PC-9 (cell line): ENCODE results near the gene ERBB3. TPM values are rescaled to one million over a fixed set of nuclear protein-coding genes. Genes with fewer than 3 reads are reported as not detected.
"Not testable (repeated sequence)": the region's sequence is repeated elsewhere in the genome, so short reads cannot be mapped to it uniquely, and the experiment has no call there.

Experiments
- BruUV-seq: library from RNA; stranded (reverse); fragments of 400-500 nt; replicated peaks from 2 replicates; lab custom pipeline; 2021; lab: Mats Ljungman, UMichigan
- CTCF ChIA-PET: fragments of 300-600 bp; sonication (Branson Sonifier 250); formaldehyde crosslinking; loops from one replicate; lab custom pipeline; 2022; ENCODE audit warnings: antibody characterized with exemption; lab: Charles Lee
- POLR2A ChIA-PET: fragments of 300-600 bp; sonication (Branson Sonifier 250); formaldehyde crosslinking; loops from one replicate; lab custom pipeline; 2022; ENCODE audit warnings: antibody characterized with exemption; ENCODE audit not compliant: unreplicated experiment; lab: Charles Lee
- DNase-seq, 2 experiments: peaks; one replicate each; pipeline versions ENCODE4 v3.0.0 to v3.0.0-alpha.2; 2015 to 2022; ENCODE audit warnings: mixed read lengths in 1 of 2
- H2AFZ ChIP-seq: fragments of 200-600 bp; sonication (generic); 2 replicates; pipeline ENCODE4 v1.8.1; 2017; ENCODE audit warnings: antibody characterized with exemption
- H3F3A ChIP-seq: fragments of 200-600 bp; sonication (generic); 2 replicates; pipeline ENCODE4 v1.8.1; 2017; ENCODE audit warnings: antibody characterized with exemption, mild to moderate bottlenecking, low read depth; ENCODE audit not compliant: insufficient read depth
- H3K27ac ChIP-seq: fragments of 200-600 bp; sonication (generic); 2 replicates; pipeline ENCODE4 v1.6.1; 2016; ENCODE audit warnings: mixed run types
- H3K27me3 ChIP-seq: fragments of 200-600 bp; sonication (generic); 2 replicates; pipeline ENCODE4 v1.6.1; 2016; ENCODE audit warnings: low read depth, mixed run types; ENCODE audit not compliant: insufficient read depth
- H3K36me3 ChIP-seq: fragments of 200-600 bp; sonication (generic); 2 replicates; pipeline ENCODE4 v1.6.1; 2016; ENCODE audit warnings: low read depth, mixed run types
- H3K4me1 ChIP-seq: fragments of 200-600 bp; sonication (generic); replicated peaks from 2 replicates; pipeline ENCODE4 v1.6.1; 2016; ENCODE audit warnings: mixed run types; ENCODE audit not compliant: insufficient read depth
- H3K4me2 ChIP-seq: fragments of 200-600 bp; sonication (generic); 2 replicates; pipeline ENCODE4 v1.6.1; 2017; ENCODE audit warnings: mixed run types
- H3K4me3 ChIP-seq: fragments of 200-600 bp; sonication (generic); 2 replicates; pipeline ENCODE4 v1.6.1; 2016; ENCODE audit warnings: mixed run types
- H3K79me2 ChIP-seq: fragments of 200-600 bp; sonication (generic); 2 replicates; pipeline ENCODE4 v1.6.1; 2017; ENCODE audit warnings: low read depth, mixed run types
- H3K9me2 ChIP-seq: fragments of 200-600 bp; sonication (generic); 2 replicates; pipeline ENCODE4 v1.8.1; 2017; ENCODE audit warnings: mild to moderate bottlenecking; ENCODE audit not compliant: insufficient read depth
- H3K9me3 ChIP-seq: fragments of 200-600 bp; sonication (generic); 2 replicates; pipeline ENCODE4 v1.8.1; 2016; ENCODE audit warnings: low read depth; ENCODE audit not compliant: insufficient read depth
- H4K20me1 ChIP-seq: fragments of 200-600 bp; sonication (generic); 2 replicates; pipeline ENCODE4 v1.8.1; 2017; ENCODE audit not compliant: insufficient read depth
- EZH2 ChIP-seq: fragments of 200-600 bp; sonication (generic); IDR thresholded peaks from 2 replicates; pipeline ENCODE4 v1.8.0; 2017; ENCODE audit warnings: antibody characterized with exemption, low read depth
- intact Hi-C: fragments of 100-400 bp; cut with micrococcal nuclease; formaldehyde crosslinking; loops from one replicate; pipeline ENCODE4 v1.10.0; 2022; ENCODE audit not compliant: unreplicated experiment
- total RNA-seq: library from RNA; stranded (reverse); gene quantifications from 2 replicates; pipeline ENCODE4 v1.2.3, GENCODE V29; 2021
- TF ChIP-seq, protein P1 (sequence below): fragments of 200-600 bp; sonication (generic); conservative IDR thresholded peaks from 2 replicates; pipeline ENCODE4 v1.6.1; 2017; ENCODE audit warnings: mixed run types, antibody characterized with exemption, mild to moderate bottlenecking, moderate library complexity

The ERBB3 gene
- total RNA-seq, 1 experiment from 2014 or later, result 127 TPM

DNA sequence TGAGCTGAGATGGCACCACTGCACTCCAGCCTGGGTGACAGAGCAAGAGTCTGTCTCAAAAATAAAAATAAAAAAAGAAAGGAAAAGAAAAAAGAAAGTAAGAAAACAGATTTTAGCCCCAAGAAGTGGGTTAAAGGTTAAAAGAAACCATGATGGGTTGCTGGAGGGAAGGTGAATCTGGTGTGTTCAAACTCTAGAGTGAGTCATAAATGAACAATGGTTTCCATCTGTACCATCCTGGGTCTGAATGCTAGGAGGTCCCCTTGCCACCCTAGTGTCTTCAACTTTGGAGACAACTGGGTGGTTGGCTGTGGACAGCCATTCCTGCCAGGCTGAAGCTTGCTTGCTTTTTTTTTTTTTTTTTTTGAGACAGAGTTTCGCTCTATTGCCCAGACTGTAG, 39.8 kb upstream of the ERBB3 start:
- ChIA-PET CTCF (interaction anchor here (0.6 to 1.3 kb wide), 5 partner anchors 11 to 371 kb away, joined by 3 to 20 read pairs (median 4); partner anchors contain the start of genes ORMDL2 and SARNP), POLR2A (no interaction called here)
- H3K36me3 ChIP-seq, result peaks cover 25% of the 10 kb centered on the region

GRCh38 chr12:56040963-56041551, 38.9 kb upstream of the ERBB3 start:
- Histone ChIP-seq H3F3A (peaks cover 46% of the 10 kb centered on the region), H3K9me2 (no peaks in the 10 kb centered on the region), H4K20me1 (peaks cover 13% of the 10 kb centered on the region; the same call in 1 of the 2 replicates), H3K79me2 (peaks cover 26% of the 10 kb centered on the region), H3K27ac (peak overlapping the region; percentile 67), H3K9me3 (no peaks in the 10 kb centered on the region), H3K4me2 (peak overlapping the region; percentile 87), H3K27me3 (no peaks in the 10 kb centered on the region), H3K36me3 (peaks cover 25% of the 10 kb centered on the region), H3K4me1 (peaks cover 24% of the 10 kb centered on the region), H2AFZ (peak overlapping the region; percentile 86), H3K4me3 (peak overlapping the region; percentile 55)
- DNase-seq, result no peak
- ChIA-PET POLR2A (interaction anchor here (0.7 kb wide), 2 partner anchors 67 to 118 kb away, joined by 4 read pairs; partner anchors contain the start of gene RAB5B), CTCF (interaction anchor here (0.6 to 1.3 kb wide), 4 partner anchors 12 to 370 kb away, joined by 3 to 20 read pairs (median 5); partner anchors contain the start of genes ORMDL2, RAB5B and SARNP)
- no peak for TF ChIP-seq EZH2
- TF ChIP-seq, protein P1, sequence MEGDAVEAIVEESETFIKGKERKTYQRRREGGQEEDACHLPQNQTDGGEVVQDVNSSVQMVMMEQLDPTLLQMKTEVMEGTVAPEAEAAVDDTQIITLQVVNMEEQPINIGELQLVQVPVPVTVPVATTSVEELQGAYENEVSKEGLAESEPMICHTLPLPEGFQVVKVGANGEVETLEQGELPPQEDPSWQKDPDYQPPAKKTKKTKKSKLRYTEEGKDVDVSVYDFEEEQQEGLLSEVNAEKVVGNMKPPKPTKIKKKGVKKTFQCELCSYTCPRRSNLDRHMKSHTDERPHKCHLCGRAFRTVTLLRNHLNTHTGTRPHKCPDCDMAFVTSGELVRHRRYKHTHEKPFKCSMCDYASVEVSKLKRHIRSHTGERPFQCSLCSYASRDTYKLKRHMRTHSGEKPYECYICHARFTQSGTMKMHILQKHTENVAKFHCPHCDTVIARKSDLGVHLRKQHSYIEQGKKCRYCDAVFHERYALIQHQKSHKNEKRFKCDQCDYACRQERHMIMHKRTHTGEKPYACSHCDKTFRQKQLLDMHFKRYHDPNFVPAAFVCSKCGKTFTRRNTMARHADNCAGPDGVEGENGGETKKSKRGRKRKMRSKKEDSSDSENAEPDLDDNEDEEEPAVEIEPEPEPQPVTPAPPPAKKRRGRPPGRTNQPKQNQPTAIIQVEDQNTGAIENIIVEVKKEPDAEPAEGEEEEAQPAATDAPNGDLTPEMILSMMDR, result no peak
- intact Hi-C loops, result loop anchor here (1.0 to 10.0 kb wide), 8 partner anchors 44 to 303 kb away; partner anchors contain the start of genes NABP2, ORMDL2, PYM1 and RNF41
- BruUV-seq, result TSS peak; percentile 94

More for the DNA sequence above, 39.8 kb upstream of the ERBB3 start:
- TF ChIP-seq, protein P1, result no peak
- no peak for TF ChIP-seq EZH2
- Histone ChIP-seq H3K9me3 (no peaks in the 10 kb centered on the region), H4K20me1 (peaks cover 13% of the 10 kb centered on the region; the same call in 1 of the 2 replicates), H3K27ac (no peak overlapping the region), H3K27me3 (no peaks in the 10 kb centered on the region), H3F3A (peaks cover 37% of the 10 kb centered on the region), H3K4me2 (peak overlapping the region; percentile 87; the same call in 1 of the 2 replicates), H2AFZ (no peak overlapping the region; the same call in 1 of the 2 replicates), H3K9me2 (no peaks in the 10 kb centered on the region), H3K4me1 (peaks cover 24% of the 10 kb centered on the region), H3K4me3 (no peak overlapping the region), H3K79me2 (peaks cover 26% of the 10 kb centered on the region)
- intact Hi-C loops, result loop anchor here (2.0 to 10.0 kb wide), 6 partner anchors 77 to 223 kb away; partner anchors contain the start of genes NABP2, ORMDL2, PYM1 and RNF41
- DNase-seq, result no peak
- no TSS peak for BruUV-seq

DNA sequence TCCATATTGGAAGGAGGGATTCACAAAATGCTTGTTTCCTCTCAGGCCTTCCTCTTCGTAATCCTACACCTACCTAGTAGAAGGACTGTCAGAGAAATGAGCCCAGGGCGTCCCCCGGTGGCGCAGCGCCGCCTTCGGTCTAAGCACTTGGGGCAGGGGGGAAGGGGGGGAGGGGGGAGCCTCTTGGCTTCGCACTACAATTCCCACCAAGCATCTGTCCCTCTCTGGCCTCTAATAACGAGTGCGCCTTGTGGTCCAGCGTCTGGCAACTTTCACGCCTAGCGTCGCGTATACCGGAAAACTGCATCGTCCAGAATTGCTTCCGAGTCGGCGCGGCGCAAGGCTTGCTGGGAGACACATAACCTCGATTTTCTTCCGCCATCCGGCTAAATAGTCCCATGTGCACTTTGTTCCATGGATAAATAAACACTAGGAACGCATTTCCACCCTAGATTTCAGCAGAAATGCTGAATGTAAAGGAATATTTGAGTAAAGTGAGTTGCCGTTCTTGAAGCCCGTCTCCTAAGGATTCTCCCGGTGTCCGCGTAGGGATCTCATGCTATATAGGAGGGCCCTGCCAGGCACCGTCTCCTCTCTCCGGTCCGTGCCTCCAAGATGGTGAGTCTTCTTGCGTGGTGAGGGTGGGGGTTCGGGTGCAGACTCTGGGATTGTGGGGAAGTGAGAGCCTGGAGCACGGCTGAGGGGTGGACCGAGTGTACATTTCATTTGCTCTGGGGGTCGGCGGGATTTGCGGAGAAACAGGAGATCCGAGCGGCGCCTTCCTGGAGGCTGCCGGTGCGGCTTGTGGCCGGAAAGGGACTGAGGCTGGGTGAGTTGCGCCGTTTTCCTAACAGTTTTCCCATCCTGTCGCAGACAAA, 38.2 kb upstream of the ERBB3 start, which contains the start of gene RPS26:
RPS26 (plus strand) TSS at position 367 of the 878 bp plus-strand sequence; CDS start at position 616, 249 bp downstream.
- Histone ChIP-seq H3K4me3 (peak within 1 kb of the TSS; percentile 73), H2AFZ (peak within 1 kb of the TSS; percentile 97), H3K27ac (peak within 1 kb of the TSS; percentile 68), H3K36me3 (peaks cover 25% of the 10 kb centered on the region), H3K27me3 (no peaks in the 10 kb centered on the region), H3K9me2 (no peaks in the 10 kb centered on the region), H3K4me2 (peak within 1 kb of the TSS; percentile 100), H3K4me1 (peaks cover 24% of the 10 kb centered on the region), H4K20me1 (peaks cover 13% of the 10 kb centered on the region; the same call in 1 of the 2 replicates), H3F3A (peaks cover 54% of the 10 kb centered on the region), H3K79me2 (peaks cover 26% of the 10 kb centered on the region), H3K9me3 (no peaks in the 10 kb centered on the region)
- ChIA-PET POLR2A (interaction anchor here (0.7 kb wide), 2 partner anchors 68 to 117 kb away, joined by 4 read pairs; partner anchors contain the start of gene RAB5B), CTCF (no interaction called here)
- intact Hi-C loops, result loop anchor here (1.0 to 10.0 kb wide), 8 partner anchors 44 to 303 kb away; partner anchors contain the start of genes NABP2, ORMDL2, PYM1 and RNF41
- no TSS peak for BruUV-seq
- DNase-seq, result peak; percentile 95 to 96
- TF ChIP-seq, protein P1, result peak; percentile 51
- no peak for TF ChIP-seq EZH2

- H3K9me2 ChIP-seq, H3K9me3 ChIP-seq, CTCF ChIA-PET, POLR2A ChIA-PET, DNase-seq, H3K27me3 ChIP-seq: not testable (repeated sequence)
- intact Hi-C loops, result loop anchor here (5.0 to 10.0 kb wide), 4 partner anchors 88 to 225 kb away; partner anchors contain the start of genes NABP2, ORMDL2, RNF41 and SARNP
- peaks cover 59% of the 10 kb centered on the region for H3F3A ChIP-seq
- peak overlapping the region; percentile 68 for H3K27ac ChIP-seq
- H2AFZ ChIP-seq, result peak overlapping the region; percentile 97
- H3K79me2 ChIP-seq, result peaks cover 26% of the 10 kb centered on the region
- H3K4me3 ChIP-seq, result peak overlapping the region; percentile 73
- H3K4me2 ChIP-seq, result peak overlapping the region; percentile 100
- H3K4me1 ChIP-seq, result peaks cover 24% of the 10 kb centered on the region
- H4K20me1 ChIP-seq, result peaks cover 13% of the 10 kb centered on the region; the same call in 1 of the 2 replicates
- H3K36me3 ChIP-seq, result peaks cover 25% of the 10 kb centered on the region
- BruUV-seq, result TSS peak; percentile 73
Observed at GRCh38 chr12:56042430-56042813, 37.5 kb upstream of the ERBB3 start.
